Liver (tissue), 3 donors: Measurements from ENCODE around the gene UGT2B11.
"Not testable (repeated sequence)": the region's sequence is repeated elsewhere in the genome, so short reads cannot be mapped to it uniquely, and the experiment has no call there.

Experiments
- ATF3 ChIP-seq: IDR thresholded peaks from 2 replicates; pipeline ENCODE4 v1.6.1; 2016; ENCODE audit warnings: antibody characterized with exemption
- GABPA ChIP-seq, 2 donors: IDR thresholded peaks in 1 of 2; conservative IDR thresholded peaks in 1 of 2; 2 replicates each; pipeline ENCODE4 v1.6.1; 2016; ENCODE audit warnings: antibody characterized with exemption in 2 of 2, mild to moderate bottlenecking in 1 of 2, moderate library complexity in 1 of 2
- MAX ChIP-seq: IDR thresholded peaks from 2 replicates; pipeline ENCODE4 v1.6.1; 2016; ENCODE audit warnings: antibody characterized with exemption
- RAD21 ChIP-seq, 2 donors: IDR thresholded peaks; 2 replicates each; pipeline ENCODE4 v1.6.1; 2016; ENCODE audit warnings: antibody characterized with exemption in 2 of 2, mild to moderate bottlenecking in 2 of 2
- SP1 ChIP-seq: IDR thresholded peaks from 2 replicates; pipeline ENCODE4 v1.6.1; 2018; ENCODE audit warnings: antibody characterized with exemption, mild to moderate bottlenecking
- TAF1 ChIP-seq: conservative IDR thresholded peaks from 2 replicates; pipeline ENCODE4 v1.6.1; 2016; ENCODE audit warnings: antibody characterized with exemption, mild to moderate bottlenecking
- ZBTB33 ChIP-seq: IDR thresholded peaks from 2 replicates; pipeline ENCODE4 v1.6.1; 2016; ENCODE audit warnings: antibody characterized with exemption
- TF ChIP-seq, protein P1 (sequence below): fragments of 150-350 bp; IDR thresholded peaks from 2 replicates; pipeline ENCODE4 v1.5.1; 2017; ENCODE audit warnings: improper control_type of control experiment, low read depth, low read length; ENCODE audit not compliant: missing input control
- TF ChIP-seq, protein P2 (sequence below): IDR thresholded peaks from 2 replicates; pipeline ENCODE4 v1.6.1; 2016; ENCODE audit warnings: antibody characterized with exemption, mild to moderate bottlenecking
- donor health status: healthy.
- donor health status: healthy.

GRCh38 chr4:69166376-69166775 lies 48.2 kb downstream of the UGT2B11 start:
- TF ChIP-seq, protein P1, sequence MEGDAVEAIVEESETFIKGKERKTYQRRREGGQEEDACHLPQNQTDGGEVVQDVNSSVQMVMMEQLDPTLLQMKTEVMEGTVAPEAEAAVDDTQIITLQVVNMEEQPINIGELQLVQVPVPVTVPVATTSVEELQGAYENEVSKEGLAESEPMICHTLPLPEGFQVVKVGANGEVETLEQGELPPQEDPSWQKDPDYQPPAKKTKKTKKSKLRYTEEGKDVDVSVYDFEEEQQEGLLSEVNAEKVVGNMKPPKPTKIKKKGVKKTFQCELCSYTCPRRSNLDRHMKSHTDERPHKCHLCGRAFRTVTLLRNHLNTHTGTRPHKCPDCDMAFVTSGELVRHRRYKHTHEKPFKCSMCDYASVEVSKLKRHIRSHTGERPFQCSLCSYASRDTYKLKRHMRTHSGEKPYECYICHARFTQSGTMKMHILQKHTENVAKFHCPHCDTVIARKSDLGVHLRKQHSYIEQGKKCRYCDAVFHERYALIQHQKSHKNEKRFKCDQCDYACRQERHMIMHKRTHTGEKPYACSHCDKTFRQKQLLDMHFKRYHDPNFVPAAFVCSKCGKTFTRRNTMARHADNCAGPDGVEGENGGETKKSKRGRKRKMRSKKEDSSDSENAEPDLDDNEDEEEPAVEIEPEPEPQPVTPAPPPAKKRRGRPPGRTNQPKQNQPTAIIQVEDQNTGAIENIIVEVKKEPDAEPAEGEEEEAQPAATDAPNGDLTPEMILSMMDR: not testable (repeated sequence)
- TF ChIP-seq RAD21 (IDR thresholded peaks at IDR 0.05): peak; percentile 34 to 45
- TF ChIP-seq, protein P2, sequence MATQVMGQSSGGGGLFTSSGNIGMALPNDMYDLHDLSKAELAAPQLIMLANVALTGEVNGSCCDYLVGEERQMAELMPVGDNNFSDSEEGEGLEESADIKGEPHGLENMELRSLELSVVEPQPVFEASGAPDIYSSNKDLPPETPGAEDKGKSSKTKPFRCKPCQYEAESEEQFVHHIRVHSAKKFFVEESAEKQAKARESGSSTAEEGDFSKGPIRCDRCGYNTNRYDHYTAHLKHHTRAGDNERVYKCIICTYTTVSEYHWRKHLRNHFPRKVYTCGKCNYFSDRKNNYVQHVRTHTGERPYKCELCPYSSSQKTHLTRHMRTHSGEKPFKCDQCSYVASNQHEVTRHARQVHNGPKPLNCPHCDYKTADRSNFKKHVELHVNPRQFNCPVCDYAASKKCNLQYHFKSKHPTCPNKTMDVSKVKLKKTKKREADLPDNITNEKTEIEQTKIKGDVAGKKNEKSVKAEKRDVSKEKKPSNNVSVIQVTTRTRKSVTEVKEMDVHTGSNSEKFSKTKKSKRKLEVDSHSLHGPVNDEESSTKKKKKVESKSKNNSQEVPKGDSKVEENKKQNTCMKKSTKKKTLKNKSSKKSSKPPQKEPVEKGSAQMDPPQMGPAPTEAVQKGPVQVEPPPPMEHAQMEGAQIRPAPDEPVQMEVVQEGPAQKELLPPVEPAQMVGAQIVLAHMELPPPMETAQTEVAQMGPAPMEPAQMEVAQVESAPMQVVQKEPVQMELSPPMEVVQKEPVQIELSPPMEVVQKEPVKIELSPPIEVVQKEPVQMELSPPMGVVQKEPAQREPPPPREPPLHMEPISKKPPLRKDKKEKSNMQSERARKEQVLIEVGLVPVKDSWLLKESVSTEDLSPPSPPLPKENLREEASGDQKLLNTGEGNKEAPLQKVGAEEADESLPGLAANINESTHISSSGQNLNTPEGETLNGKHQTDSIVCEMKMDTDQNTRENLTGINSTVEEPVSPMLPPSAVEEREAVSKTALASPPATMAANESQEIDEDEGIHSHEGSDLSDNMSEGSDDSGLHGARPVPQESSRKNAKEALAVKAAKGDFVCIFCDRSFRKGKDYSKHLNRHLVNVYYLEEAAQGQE: peak; percentile 86
- not testable (repeated sequence) for TF ChIP-seq ZBTB33; MAX; GABPA (IDR thresholded peaks at IDR 0.05 in 1 of 2, conservative IDR thresholded peaks at IDR 0.05 in 1 of 2); ATF3
- TF ChIP-seq TAF1: peak; percentile 97
- TF ChIP-seq SP1: peak; percentile 62
